Right atrium auricular region (tissue), 2 donors: ENCODE measurements around the gene ACSF2. TPM values are rescaled to one million over a fixed set of nuclear protein-coding genes. Genes with fewer than 3 reads are reported as not detected.

Experiments
- DNase-seq: peaks from one replicate; pipeline ENCODE4 v3.0.0-alpha.2; 2019; ENCODE audit warnings: low spot score
- H3K27ac ChIP-seq, 2 donors: fragments of 200-600 bp; sonication (generic); 1 replicate in 1 of 2; 2 replicates in 1 of 2; pipeline ENCODE4 v1.5.1; 2016 to 2019
- H3K27me3 ChIP-seq, 2 donors: fragments of 200-600 bp; sonication (generic); one replicate each; pipeline versions ENCODE4 v1.5.1 to v1.6.0; 2017 to 2019
- H3K36me3 ChIP-seq: fragments of 200-600 bp; sonication (generic); one replicate; pipeline ENCODE4 v1.5.1; 2016
- H3K4me1 ChIP-seq, 2 donors: fragments of 200-600 bp; sonication (generic); one replicate each; pipeline versions ENCODE4 v1.5.1 to v1.6.0; 2017 to 2019
- H3K4me3 ChIP-seq, 2 donors: fragments of 200-600 bp; sonication (generic); 1 replicate in 1 of 2; 2 replicates in 1 of 2; pipeline ENCODE4 v1.5.1; 2017 to 2019; ENCODE audit warnings: mild to moderate bottlenecking in 1 of 2, moderate library complexity in 1 of 2
- H3K9me3 ChIP-seq, 2 donors: fragments of 200-600 bp; sonication (generic); one replicate each; pipeline ENCODE4 v1.5.1; 2019
- total RNA-seq, 2 donors: library from RNA; depleted of rRNA; stranded (reverse); fragments of >200 nt; gene quantifications; one replicate each; pipeline ENCODE4 v1.1.0, GENCODE V29; 2016
- TF ChIP-seq, protein P1 (sequence below), 2 donors: fragments of 200-600 bp; sonication (generic); IDR thresholded peaks; one replicate each; pipeline ENCODE4 v1.5.1; 2019; ENCODE audit warnings: antibody characterized with exemption in 2 of 2

The ACSF2 gene
- total RNA-seq, 2 donors from 2014 or later, result 22.2 to 42.6 TPM

DNA sequence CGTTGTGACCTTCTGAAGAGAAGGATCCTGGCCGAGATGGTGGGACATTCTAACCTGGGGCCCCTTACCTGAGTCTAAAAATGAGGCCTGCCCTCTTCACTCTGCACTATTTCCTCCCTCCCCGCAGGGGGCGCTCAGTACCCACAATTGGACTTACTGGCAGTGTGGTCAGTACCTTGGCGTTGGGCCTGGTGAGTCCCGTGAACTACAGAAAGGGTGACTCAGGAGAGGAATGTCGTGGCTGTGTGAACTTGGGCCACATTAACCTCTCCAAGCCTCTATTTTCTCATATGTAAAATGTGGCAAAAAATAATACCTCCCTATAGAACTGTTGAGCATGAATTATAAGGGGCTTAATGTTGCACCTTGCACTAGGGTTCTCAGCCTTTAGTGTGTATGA is 56.5 kb downstream of the ACSF2 start:
- Histone ChIP-seq H3K27me3 (no peaks in the 10 kb centered on the region), H3K9me3 (no peaks in the 10 kb centered on the region), H3K36me3 (peaks cover 33% of the 10 kb centered on the region), H3K4me1 (peaks cover 0 to 31% of the 10 kb centered on the region in 2 donors), H3K27ac (peak overlapping the region; percentile 79 to 90), H3K4me3 (no peak overlapping the region)
- TF ChIP-seq, protein P1, sequence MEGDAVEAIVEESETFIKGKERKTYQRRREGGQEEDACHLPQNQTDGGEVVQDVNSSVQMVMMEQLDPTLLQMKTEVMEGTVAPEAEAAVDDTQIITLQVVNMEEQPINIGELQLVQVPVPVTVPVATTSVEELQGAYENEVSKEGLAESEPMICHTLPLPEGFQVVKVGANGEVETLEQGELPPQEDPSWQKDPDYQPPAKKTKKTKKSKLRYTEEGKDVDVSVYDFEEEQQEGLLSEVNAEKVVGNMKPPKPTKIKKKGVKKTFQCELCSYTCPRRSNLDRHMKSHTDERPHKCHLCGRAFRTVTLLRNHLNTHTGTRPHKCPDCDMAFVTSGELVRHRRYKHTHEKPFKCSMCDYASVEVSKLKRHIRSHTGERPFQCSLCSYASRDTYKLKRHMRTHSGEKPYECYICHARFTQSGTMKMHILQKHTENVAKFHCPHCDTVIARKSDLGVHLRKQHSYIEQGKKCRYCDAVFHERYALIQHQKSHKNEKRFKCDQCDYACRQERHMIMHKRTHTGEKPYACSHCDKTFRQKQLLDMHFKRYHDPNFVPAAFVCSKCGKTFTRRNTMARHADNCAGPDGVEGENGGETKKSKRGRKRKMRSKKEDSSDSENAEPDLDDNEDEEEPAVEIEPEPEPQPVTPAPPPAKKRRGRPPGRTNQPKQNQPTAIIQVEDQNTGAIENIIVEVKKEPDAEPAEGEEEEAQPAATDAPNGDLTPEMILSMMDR (IDR thresholded peaks at IDR 0.05), result peak; percentile 84 to 95
- peak; percentile 97 for DNase-seq

DNA sequence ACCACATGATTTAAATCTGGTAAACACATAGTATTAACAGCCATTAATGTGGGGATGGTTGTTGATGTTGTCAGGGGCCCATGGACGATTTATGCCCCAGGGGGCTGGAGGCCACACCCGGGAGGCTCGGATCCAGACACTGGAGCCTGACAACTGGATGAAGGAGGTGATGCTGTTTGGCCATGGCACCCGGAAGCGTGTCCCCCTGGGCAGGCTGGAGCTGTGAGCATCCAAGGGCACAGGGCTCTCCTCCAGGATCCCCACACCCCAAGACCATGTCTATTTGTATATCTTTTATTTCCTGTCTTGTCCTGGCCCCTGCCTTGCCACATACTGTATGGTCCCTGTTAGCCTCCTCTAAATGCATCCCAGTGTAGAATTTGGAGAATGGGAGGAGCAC is 57.2 kb downstream of the ACSF2 start:
- peaks cover 0 to 27% of the 10 kb centered on the region in 2 donors for H3K4me1 ChIP-seq
- TF ChIP-seq, protein P1 (IDR thresholded peaks at IDR 0.05), result no peak
- H3K9me3 ChIP-seq, result no peaks in the 10 kb centered on the region
- peak overlapping the region; percentile 79 to 90 for H3K27ac ChIP-seq
- DNase-seq, result no peak
- no peaks in the 10 kb centered on the region for H3K27me3 ChIP-seq
- peaks cover 33% of the 10 kb centered on the region for H3K36me3 ChIP-seq
- H3K4me3 ChIP-seq, result no peak overlapping the region

DNA sequence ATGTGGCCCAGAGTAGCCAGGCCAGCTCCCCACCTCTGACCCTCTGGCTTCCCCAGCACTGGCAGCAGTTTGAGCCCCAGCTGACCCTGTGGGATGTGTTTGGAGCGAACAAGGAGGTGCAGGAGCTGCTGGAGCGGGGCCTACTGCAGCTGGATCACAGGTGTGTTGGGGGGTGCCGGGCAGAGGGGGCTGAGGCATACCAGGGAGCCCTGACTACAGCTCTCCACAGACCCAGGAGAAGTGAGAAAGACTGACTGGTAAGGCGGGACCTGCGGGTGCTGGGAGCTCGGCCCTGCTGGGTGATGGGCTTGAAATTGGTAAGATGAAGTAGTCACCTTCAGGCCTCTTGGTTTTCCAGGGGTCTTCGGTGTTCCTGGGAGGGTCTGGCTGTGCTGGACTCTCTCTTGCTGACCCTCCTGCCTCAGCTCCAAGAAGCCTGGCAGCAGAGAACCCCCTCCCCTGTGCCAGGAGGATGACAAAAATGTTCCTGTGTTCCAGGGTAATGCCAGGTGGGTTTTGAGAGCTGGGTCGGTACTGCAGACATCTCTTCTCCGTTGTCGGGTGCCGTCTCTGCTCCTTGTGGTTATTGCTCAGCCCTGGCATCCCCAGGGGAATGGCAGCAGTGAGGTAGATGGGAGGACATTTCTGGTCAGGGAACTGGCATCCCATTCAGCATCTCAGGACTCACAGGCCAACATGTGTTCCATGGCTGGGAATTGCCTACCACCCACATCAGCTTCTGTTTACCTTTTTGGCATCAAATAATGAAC is 58.6 kb downstream of the ACSF2 start:
- DNase-seq, result no peak
- H3K4me3 ChIP-seq, result no peak overlapping the region
- no peaks in the 10 kb centered on the region for H3K9me3 ChIP-seq
- H3K27me3 ChIP-seq, result no peaks in the 10 kb centered on the region
- no peak overlapping the region for H3K27ac ChIP-seq
- TF ChIP-seq, protein P1 (IDR thresholded peaks at IDR 0.05), result no peak
- H3K4me1 ChIP-seq, result peaks cover 0 to 22% of the 10 kb centered on the region in 2 donors
- peaks cover 33% of the 10 kb centered on the region for H3K36me3 ChIP-seq

DNA sequence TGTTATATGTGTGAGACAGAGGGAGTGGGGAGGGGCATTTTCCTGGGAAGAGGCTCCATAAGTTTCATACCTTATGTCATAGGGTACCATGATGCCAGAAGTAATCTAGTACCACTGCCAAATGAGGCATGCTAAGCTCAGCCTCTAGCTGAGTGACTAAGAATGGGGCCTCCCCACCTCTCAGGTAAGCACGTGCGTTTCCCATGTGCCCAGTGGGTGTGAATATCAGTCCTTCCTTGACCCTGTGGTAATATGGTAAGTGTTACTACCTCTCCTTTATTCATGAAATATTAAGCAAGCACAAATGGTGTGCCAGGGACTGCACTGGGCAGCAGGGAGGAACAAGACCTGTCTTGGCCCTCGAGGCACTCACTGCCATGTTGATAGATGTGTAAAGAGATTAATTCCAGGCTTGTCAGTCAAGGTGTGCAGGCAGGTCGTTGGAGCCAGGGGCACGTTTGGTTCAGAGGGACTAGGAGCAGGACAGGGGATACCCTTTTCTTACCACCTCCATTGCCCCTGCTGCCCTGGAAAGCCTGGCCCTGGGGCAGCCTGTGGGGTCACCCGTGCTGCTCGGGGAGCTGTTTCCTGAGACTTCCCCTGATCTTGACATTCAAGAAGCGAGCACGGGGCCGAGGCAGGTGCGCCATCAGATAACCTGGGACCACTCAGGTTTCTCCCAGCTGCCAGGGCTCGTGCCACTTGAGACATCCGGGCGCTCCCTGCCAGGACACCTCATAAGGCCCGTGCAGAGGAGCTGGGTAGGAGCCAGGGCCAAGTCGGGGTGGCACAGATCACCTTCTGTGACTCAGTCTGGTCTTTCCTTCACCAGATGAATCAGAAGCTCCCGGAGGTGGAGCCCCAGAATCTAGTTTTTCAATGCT is 61.4 kb downstream of the ACSF2 start:
- H3K4me1 ChIP-seq, result peaks cover 0 to 8% of the 10 kb centered on the region in 2 donors
- H3K27ac ChIP-seq, result no peak overlapping the region
- H3K4me3 ChIP-seq, result no peak overlapping the region
- no peaks in the 10 kb centered on the region for H3K27me3 ChIP-seq
- no peak for DNase-seq
- H3K36me3 ChIP-seq, result peaks cover 27% of the 10 kb centered on the region
- H3K9me3 ChIP-seq, result no peaks in the 10 kb centered on the region
- TF ChIP-seq, protein P1 (IDR thresholded peaks at IDR 0.05), result no peak

- Histone ChIP-seq H3K4me1 (no peaks in the 10 kb centered on the region), H3K27ac (no peak overlapping the region), H3K36me3 (peaks cover 19% of the 10 kb centered on the region), H3K4me3 (no peak overlapping the region), H3K27me3 (no peaks in the 10 kb centered on the region), H3K9me3 (no peaks in the 10 kb centered on the region)
- DNase-seq, result no peak
- TF ChIP-seq, protein P1 (IDR thresholded peaks at IDR 0.05), result no peak
Observed at GRCh38 chr17:50488880-50489279, 62.9 kb downstream of the ACSF2 start.
